Fibroblast of mammary gland (primary cell): Measurements from ENCODE around the gene ACP2.

Source experiments
- DNase-seq: peaks from one replicate; pipeline ENCODE4 v3.0.0-alpha.2; 2010; ENCODE audit warnings: low read depth
- H3K4me3 ChIP-seq: 2 replicates; pipeline ENCODE4 v1.5.1; 2011; ENCODE audit warnings: low read depth, mild to moderate bottlenecking, low read length, moderate library complexity; ENCODE audit not compliant: control insufficient read depth
- TF ChIP-seq, protein P1 (sequence below): conservative IDR thresholded peaks from 2 replicates; pipeline ENCODE4 v1.5.1; 2011; ENCODE audit warnings: low read depth, low read length, inconsistent platforms; ENCODE audit not compliant: control insufficient read depth, insufficient read depth

The ACP2 gene

GRCh38 chr11:47254386-47254785 lies 5.8 kb upstream of the ACP2 start:
- DNase-seq = peak; percentile 48
- H3K4me3 ChIP-seq = no peak overlapping the region
- TF ChIP-seq, protein P1, sequence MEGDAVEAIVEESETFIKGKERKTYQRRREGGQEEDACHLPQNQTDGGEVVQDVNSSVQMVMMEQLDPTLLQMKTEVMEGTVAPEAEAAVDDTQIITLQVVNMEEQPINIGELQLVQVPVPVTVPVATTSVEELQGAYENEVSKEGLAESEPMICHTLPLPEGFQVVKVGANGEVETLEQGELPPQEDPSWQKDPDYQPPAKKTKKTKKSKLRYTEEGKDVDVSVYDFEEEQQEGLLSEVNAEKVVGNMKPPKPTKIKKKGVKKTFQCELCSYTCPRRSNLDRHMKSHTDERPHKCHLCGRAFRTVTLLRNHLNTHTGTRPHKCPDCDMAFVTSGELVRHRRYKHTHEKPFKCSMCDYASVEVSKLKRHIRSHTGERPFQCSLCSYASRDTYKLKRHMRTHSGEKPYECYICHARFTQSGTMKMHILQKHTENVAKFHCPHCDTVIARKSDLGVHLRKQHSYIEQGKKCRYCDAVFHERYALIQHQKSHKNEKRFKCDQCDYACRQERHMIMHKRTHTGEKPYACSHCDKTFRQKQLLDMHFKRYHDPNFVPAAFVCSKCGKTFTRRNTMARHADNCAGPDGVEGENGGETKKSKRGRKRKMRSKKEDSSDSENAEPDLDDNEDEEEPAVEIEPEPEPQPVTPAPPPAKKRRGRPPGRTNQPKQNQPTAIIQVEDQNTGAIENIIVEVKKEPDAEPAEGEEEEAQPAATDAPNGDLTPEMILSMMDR = no peak

DNA sequence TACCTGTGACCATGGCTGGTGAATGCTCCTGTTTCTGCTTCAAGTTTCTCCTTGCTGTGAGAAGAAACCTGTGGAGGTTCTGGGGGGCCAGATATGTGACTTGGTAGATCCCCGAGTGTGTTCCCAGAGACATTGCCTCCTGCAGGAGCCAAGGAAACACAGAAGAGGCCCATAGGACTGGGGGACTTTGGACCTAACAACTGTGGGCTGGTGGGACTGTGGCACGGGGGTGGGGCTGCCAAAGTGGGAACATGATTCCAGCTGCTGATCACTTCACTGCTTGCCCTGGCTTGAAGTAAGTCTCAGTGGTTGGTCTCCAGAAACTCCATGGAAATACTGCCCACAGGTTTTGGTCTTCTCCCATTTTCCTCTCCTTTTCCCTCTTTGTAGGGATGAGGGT lies 5.0 kb upstream of the ACP2 start:
- no peak for DNase-seq
- TF ChIP-seq, protein P1 = no peak
- H3K4me3 ChIP-seq = no peak overlapping the region

GRCh38 chr11:47251751-47252150 lies 3.1 kb upstream of the ACP2 start:
- H3K4me3 ChIP-seq = no peak overlapping the region
- TF ChIP-seq, protein P1 = no peak
- DNase-seq = no peak

DNA sequence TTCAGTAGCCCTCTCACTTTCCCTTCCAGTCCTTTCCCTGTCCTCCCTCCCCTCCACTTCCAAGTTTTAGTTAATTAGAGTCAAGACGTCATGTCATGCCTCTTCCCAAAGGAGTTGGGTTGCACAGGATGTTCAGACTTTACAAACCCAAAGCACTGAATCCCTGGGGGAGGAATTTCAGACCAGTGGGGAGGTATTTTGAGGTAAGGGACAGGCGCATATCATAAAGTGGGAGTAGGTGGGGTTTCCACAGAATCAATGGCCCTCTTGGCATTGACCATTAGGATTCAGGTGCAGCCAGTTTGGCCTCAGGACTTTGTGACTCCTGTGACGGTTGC lies 733 bp upstream of the ACP2 start:
- DNase-seq = peak; percentile 14
- H3K4me3 ChIP-seq = peak overlapping the region; percentile 97
- TF ChIP-seq, protein P1 = no peak

GRCh38 chr11:47248304-47248663 lies 330 bp downstream of the ACP2 start:
- H3K4me3 ChIP-seq = peak overlapping the region; percentile 97
- DNase-seq = peak; percentile 61
- TF ChIP-seq, protein P1 = no peak

- H3K4me3 ChIP-seq = no peak overlapping the region
- DNase-seq = no peak
Observed at GRCh38 chr11:47247502-47247901, 1.1 kb downstream of the ACP2 start.

More at GRCh38 chr11:47247502-47247901, 1.1 kb downstream of the ACP2 start:
- TF ChIP-seq, protein P1 = no peak
